Natural killer cell (primary cell): ENCODE data around the gene REXO4. TPM values are rescaled to one million over a fixed set of nuclear protein-coding genes. Genes with fewer than 3 reads are reported as not detected.

Experiments
- ATAC-seq, 3 donors: fragments of 150-1000 bp in 2 of 3; fragments of 200-7000 bp in 1 of 3; cut with Tn5 transposase; 1 replicate in 1 of 3; 2 replicates in 2 of 3; pipeline ENCODE4 v1.10.0; 2021; ENCODE audit warnings: mild to moderate bottlenecking in 2 of 3, moderate library complexity in 2 of 3
- DNase-seq, 2 donors: peaks; one replicate each; pipeline versions ENCODE4 v3.0.0 to v3.0.0-alpha.2; 2013 to 2021; ENCODE audit warnings: mixed read lengths in 1 of 2
- H3K27ac ChIP-seq: one replicate; pipeline ENCODE4 v1.5.1; 2013; ENCODE audit warnings: mild to moderate bottlenecking, low read length
- H3K27me3 ChIP-seq: one replicate; pipeline ENCODE4 v1.6.1; 2013; ENCODE audit warnings: low read length; ENCODE audit not compliant: control insufficient read depth, insufficient read depth
- H3K36me3 ChIP-seq: one replicate; pipeline ENCODE4 v1.6.1; 2013; ENCODE audit warnings: low read length; ENCODE audit not compliant: control insufficient read depth, insufficient read depth
- H3K4me1 ChIP-seq: one replicate; pipeline ENCODE4 v1.6.1; 2013; ENCODE audit warnings: low read length; ENCODE audit not compliant: control insufficient read depth, insufficient read depth
- H3K4me3 ChIP-seq: one replicate; pipeline ENCODE4 v1.5.1; 2013; ENCODE audit warnings: low read length
- H3K9me3 ChIP-seq: one replicate; pipeline ENCODE4 v1.6.1; 2013; ENCODE audit warnings: low read length; ENCODE audit not compliant: control insufficient read depth, insufficient read depth
- H3K27ac Mint-ChIP-seq, 2 donors: one replicate each; pipeline ENCODE4 v1.8.0; 2022; ENCODE audit warnings: mild to moderate bottlenecking in 2 of 2, mixed read lengths in 2 of 2, moderate library complexity in 1 of 2
- H3K27me3 Mint-ChIP-seq, 2 donors: one replicate each; pipeline ENCODE4 v1.8.0; 2022; ENCODE audit warnings: low read depth in 2 of 2, mixed read lengths in 2 of 2
- H3K36me3 Mint-ChIP-seq: one replicate; pipeline ENCODE4 v1.8.0; 2022; ENCODE audit warnings: mixed read lengths
- H3K4me1 Mint-ChIP-seq, 2 donors: one replicate each; pipeline ENCODE4 v1.8.0; 2022; ENCODE audit warnings: mixed read lengths in 2 of 2
- H3K4me3 Mint-ChIP-seq: one replicate; pipeline ENCODE4 v1.8.0; 2022; ENCODE audit warnings: mild to moderate bottlenecking, moderate library complexity, mixed read lengths
- H3K9me3 Mint-ChIP-seq, 2 donors: one replicate each; pipeline ENCODE4 v1.8.0; 2022; ENCODE audit warnings: mixed read lengths in 2 of 2
- WGBS: methylation state at CpG from one replicate; pipeline ENCODE4 v1.1.7; 2013; ENCODE audit warnings: missing lambda C conversion rate; ENCODE audit not compliant: insufficient coverage; 5-methylcytosine and 5-hydroxymethylcytosine counted together
- intact Hi-C: fragments of 100-400 bp; cut with micrococcal nuclease; formaldehyde crosslinking; loops from one replicate; pipeline ENCODE4 v1.14.2; 2022
- total RNA-seq, 4 donors: library from RNA; stranded (reverse); fragments of 120-200 nt in 1 of 4; gene quantifications; one replicate each; pipeline versions ENCODE4 v1.2.3 to v1.2.4, GENCODE V29; 2013 to 2022
- TF ChIP-seq, protein P1 (sequence below): fragments of 200-600 bp; IDR thresholded peaks from one replicate; pipeline ENCODE4 v1.8.0; 2022; ENCODE audit warnings: antibody characterized with exemption

Gene REXO4
- total RNA-seq, 3 donors from 2014 or later (not counting 1 experiment from before 2014, with no cell fraction given) = 14.2 to 21.6 (median 18.8) TPM

DNA sequence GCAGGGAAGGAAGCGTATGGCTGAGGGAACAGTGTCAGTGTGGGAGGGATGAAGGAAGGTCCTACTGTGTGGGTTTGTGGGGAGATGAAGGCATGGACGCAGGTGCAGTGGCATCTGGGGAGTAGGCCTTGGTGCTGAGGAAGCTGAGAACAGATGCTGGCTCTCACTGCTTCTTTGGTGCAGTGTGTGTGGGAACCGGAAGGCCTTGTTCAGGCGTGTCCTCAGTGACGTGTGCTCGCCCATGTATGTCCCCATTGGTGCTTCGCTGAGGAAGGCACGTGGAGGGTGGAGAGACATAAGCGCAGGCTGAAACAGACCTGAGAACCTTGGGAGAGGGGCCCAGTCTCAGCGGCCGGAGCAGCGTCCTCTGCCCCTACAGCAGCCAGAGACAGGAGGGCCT is 23.1 kb upstream of the REXO4 start:
- Histone ChIP-seq H3K36me3 (no peaks in the 10 kb centered on the region), H3K9me3 (no peaks in the 10 kb centered on the region), H3K27ac (peak overlapping the region; percentile 66), H3K27me3 (no peaks in the 10 kb centered on the region), H3K4me1 (peaks cover 7% of the 10 kb centered on the region), H3K4me3 (no peak overlapping the region)
- no peak for ATAC-seq
- Mint-ChIP-seq H3K4me3 (no peak overlapping the region), H3K9me3 (no peaks in the 10 kb centered on the region), H3K27me3 (no peaks in the 10 kb centered on the region), H3K36me3 (no peaks in the 10 kb centered on the region), H3K27ac (no peak overlapping the region), H3K4me1 (no peaks in the 10 kb centered on the region)
- intact Hi-C loops = no loop called here
- DNase-seq = peak in 1 of 2 donors; percentile 45
- TF ChIP-seq, protein P1, sequence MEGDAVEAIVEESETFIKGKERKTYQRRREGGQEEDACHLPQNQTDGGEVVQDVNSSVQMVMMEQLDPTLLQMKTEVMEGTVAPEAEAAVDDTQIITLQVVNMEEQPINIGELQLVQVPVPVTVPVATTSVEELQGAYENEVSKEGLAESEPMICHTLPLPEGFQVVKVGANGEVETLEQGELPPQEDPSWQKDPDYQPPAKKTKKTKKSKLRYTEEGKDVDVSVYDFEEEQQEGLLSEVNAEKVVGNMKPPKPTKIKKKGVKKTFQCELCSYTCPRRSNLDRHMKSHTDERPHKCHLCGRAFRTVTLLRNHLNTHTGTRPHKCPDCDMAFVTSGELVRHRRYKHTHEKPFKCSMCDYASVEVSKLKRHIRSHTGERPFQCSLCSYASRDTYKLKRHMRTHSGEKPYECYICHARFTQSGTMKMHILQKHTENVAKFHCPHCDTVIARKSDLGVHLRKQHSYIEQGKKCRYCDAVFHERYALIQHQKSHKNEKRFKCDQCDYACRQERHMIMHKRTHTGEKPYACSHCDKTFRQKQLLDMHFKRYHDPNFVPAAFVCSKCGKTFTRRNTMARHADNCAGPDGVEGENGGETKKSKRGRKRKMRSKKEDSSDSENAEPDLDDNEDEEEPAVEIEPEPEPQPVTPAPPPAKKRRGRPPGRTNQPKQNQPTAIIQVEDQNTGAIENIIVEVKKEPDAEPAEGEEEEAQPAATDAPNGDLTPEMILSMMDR = no peak
- 78% methylated on average over 12 of the region's 12 CpGs for WGBS

DNA sequence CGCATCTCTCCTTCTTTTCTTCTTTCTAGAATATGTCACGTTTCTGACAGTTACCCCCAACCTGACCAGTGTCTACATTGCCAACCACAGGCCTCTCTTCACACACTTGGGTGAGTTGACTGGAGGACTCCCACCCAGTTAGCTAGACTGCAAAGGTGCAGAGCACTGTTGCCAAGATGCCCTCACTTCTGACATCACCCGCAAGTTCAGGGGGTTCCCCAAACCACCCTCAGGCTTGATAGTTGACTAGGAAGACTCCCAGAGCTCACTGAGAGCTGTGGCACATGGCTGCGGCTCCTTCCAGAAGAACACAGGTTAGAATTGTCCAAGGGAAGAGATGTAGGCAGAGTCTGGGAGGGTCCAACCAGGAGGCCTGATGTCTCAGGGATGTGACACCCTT is 21.5 kb upstream of the REXO4 start:
- H3K36me3 ChIP-seq = no peaks in the 10 kb centered on the region
- no peak overlapping the region for H3K4me3 ChIP-seq
- Mint-ChIP-seq H3K4me1 (no peaks in the 10 kb centered on the region), H3K9me3 (no peaks in the 10 kb centered on the region), H3K27ac (no peak overlapping the region), H3K36me3 (no peaks in the 10 kb centered on the region), H3K4me3 (no peak overlapping the region), H3K27me3 (no peaks in the 10 kb centered on the region)
- H3K4me1 ChIP-seq = peaks cover 7% of the 10 kb centered on the region
- H3K27me3 ChIP-seq = no peaks in the 10 kb centered on the region
- intact Hi-C loops = no loop called here
- H3K27ac ChIP-seq = no peak overlapping the region
- peak in 1 of 3 donors; percentile 34 for ATAC-seq
- 84% methylated on average over 4 of the region's 4 CpGs for WGBS
- H3K9me3 ChIP-seq = no peaks in the 10 kb centered on the region
- no peak for DNase-seq
- TF ChIP-seq, protein P1 = no peak

DNA sequence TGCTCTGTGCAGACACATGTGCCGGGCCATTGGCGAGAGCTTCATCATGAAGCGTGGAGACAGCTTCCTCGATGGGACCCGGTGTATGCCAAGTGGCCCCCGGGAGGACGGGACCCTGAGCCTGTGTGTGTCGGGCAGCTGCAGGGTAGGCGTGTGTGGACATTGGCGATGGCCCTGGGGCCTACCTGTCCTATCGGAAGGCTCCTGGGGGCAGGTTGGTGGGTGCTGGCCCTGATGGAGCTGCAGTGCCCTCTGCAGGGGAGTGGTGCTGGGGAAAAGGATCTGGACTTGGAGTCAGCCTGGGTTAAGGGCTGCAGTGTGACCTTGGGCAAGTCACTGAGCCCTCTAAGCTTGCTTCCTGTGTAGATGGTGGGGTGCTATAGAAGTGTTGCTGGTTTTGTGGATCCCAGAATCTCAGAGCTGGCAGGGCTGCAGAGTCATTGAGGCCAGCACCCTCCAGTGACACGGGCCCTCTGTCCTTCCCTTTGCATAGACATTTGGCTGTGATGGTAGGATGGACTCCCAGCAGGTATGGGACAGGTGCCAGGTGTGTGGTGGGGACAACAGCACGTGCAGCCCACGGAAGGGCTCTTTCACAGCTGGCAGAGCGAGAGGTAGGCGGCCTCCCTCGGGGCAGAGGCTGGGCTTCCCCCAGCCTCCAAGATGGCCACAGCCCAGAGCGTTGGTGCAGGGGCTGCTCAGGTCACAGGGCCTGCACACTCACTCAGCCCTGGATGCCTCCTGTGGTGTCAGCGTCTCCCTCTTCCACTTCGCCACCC is 20.1 kb upstream of the REXO4 start:
- H3K36me3 Mint-ChIP-seq = no peaks in the 10 kb centered on the region
- TF ChIP-seq, protein P1 = no peak
- no peaks in the 10 kb centered on the region for H3K9me3 Mint-ChIP-seq
- Histone ChIP-seq H3K36me3 (no peaks in the 10 kb centered on the region), H3K27me3 (no peaks in the 10 kb centered on the region), H3K9me3 (no peaks in the 10 kb centered on the region), H3K4me1 (peaks cover 7% of the 10 kb centered on the region), H3K27ac (no peak overlapping the region), H3K4me3 (no peak overlapping the region)
- DNase-seq (no peak), ATAC-seq (no peak)
- intact Hi-C loops = no loop called here
- H3K4me3 Mint-ChIP-seq = no peak overlapping the region
- H3K27ac Mint-ChIP-seq = no peak overlapping the region
- 82% methylated on average over 20 of the region's 20 CpGs for WGBS
- H3K4me1 Mint-ChIP-seq = no peaks in the 10 kb centered on the region
- no peaks in the 10 kb centered on the region for H3K27me3 Mint-ChIP-seq

DNA sequence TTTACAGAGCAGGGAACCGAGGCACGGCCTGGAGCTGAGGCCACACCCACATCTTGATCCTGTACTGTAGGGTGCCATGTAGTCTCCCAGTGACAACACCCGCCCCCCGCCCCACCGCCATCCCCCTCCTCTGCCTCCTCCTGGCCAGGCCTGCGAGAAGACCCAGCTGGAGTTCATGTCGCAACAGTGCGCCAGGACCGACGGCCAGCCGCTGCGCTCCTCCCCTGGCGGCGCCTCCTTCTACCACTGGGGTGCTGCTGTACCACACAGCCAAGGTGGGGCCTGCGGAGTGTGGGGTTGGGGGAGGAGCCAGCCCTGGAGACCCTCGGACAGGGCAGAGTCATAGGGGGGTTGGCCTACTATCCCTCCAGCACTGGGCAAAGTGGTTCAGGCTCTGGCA is 18.9 kb upstream of the REXO4 start:
- no peak overlapping the region for H3K27ac ChIP-seq
- H3K9me3 Mint-ChIP-seq = no peaks in the 10 kb centered on the region
- H3K36me3 Mint-ChIP-seq = no peaks in the 10 kb centered on the region
- H3K27me3 ChIP-seq = no peaks in the 10 kb centered on the region
- no peak overlapping the region for H3K4me3 ChIP-seq
- H3K4me3 Mint-ChIP-seq = no peak overlapping the region
- WGBS = 94% methylated on average over 16 of the region's 16 CpGs
- no peak overlapping the region for H3K27ac Mint-ChIP-seq
- ATAC-seq (no peak), DNase-seq (no peak)
- peaks cover 7% of the 10 kb centered on the region for H3K4me1 ChIP-seq
- no peaks in the 10 kb centered on the region for H3K4me1 Mint-ChIP-seq
- intact Hi-C loops = no loop called here
- H3K27me3 Mint-ChIP-seq = no peaks in the 10 kb centered on the region
- no peaks in the 10 kb centered on the region for H3K9me3 ChIP-seq
- TF ChIP-seq, protein P1 = no peak
- no peaks in the 10 kb centered on the region for H3K36me3 ChIP-seq
